Left colon (tissue), 2 donors: ENCODE results near the gene IFTAP. TPM values are rescaled to one million over a fixed set of nuclear protein-coding genes. Genes with fewer than 3 reads are reported as not detected.

ENCODE experiments used
- ATAC-seq: fragments of 200-7000 bp; cut with Tn5 transposase; one replicate; pipeline ENCODE4 v1.9.1; 2020; ENCODE audit warnings: mild to moderate bottlenecking, moderate library complexity
- DNase-seq, 2 donors: peaks; one replicate each; pipeline ENCODE4 v3.0.0-alpha.2; 2020
- intact Hi-C, 2 donors: fragments of 100-400 bp; cut with DNase I in 1 of 2; cut with micrococcal nuclease in 1 of 2; formaldehyde crosslinking; loops; one replicate each; pipeline versions ENCODE4 v1.11.2 to v1.14.0; 2022; cut with DNase I, micrococcal nuclease
- total RNA-seq, 2 donors: library from RNA; stranded (reverse); fragmentation: NEBNext Ultra II Directional; extraction: Animal tissue kit (Norgen Biotek cat#: 25700); gene quantifications; one replicate each; pipeline ENCODE4 v1.2.1, GENCODE V29; 2021
- donor health status: DM: no; HTN: no; CAD: no.
- donor health status: DM: yes; HTN: yes; CAD: no.

IFTAP gene
- total RNA-seq, 2 donors from 2014 or later: 4.4 to 7.8 TPM

GRCh38 chr11:36693139-36693843, 99.0 kb downstream of the IFTAP start:
- intact Hi-C loops: no loop called here
- no peak for ATAC-seq
- no peak for DNase-seq

- intact Hi-C loops: no loop called here
- DNase-seq (no peak), ATAC-seq (no peak)
These were observed 100.8 kb downstream of the IFTAP start for GRCh38 chr11:36695111-36695510.

- DNase-seq (no peak), ATAC-seq (no peak)
- intact Hi-C loops: no loop called here
These were observed 101.3 kb downstream of the IFTAP start for GRCh38 chr11:36695571-36695970.

GRCh38 chr11:36696550-36696949, 102.2 kb downstream of the IFTAP start:
- no peak for ATAC-seq
- no peak for DNase-seq
- intact Hi-C loops: no loop called here

GRCh38 chr11:36699271-36699670, 105.0 kb downstream of the IFTAP start:
- peak; percentile 86 for ATAC-seq
- intact Hi-C loops: no loop called here
- peak in 1 of 2 donors; percentile 7 for DNase-seq

- ATAC-seq (no peak), DNase-seq (no peak)
- intact Hi-C loops: no loop called here
These were observed 105.9 kb downstream of the IFTAP start for GRCh38 chr11:36700246-36700645.

- peak; percentile 82 for ATAC-seq
- no peak for DNase-seq
- intact Hi-C loops: loop anchor here in 1 of 2 donors (2.0 kb wide), 1 partner anchor 42 kb away; no protein-coding TSS in a partner anchor
These were observed 108.2 kb downstream of the IFTAP start for GRCh38 chr11:36702330-36703054.

- intact Hi-C loops: loop anchor here in 1 of 2 donors (2.0 kb wide), 1 partner anchor 42 kb away; no protein-coding TSS in a partner anchor
- DNase-seq: no peak
- ATAC-seq: no peak
These were observed 108.7 kb downstream of the IFTAP start for GRCh38 chr11:36703055-36703404.

Other genes starting within 250 kb of the IFTAP start
- gene TRAF6, start 84.2 kb upstream of the IFTAP start, total RNA-seq: 10 to 100 TPM; 11.7 to 15.1 TPM
- 1 to 10 TPM; 1.2 to 2.5 TPM for gene RAG1, start 26.5 kb upstream of the IFTAP start, total RNA-seq
- not detected for gene RAG2, start 3.7 kb downstream of the IFTAP start, total RNA-seq